Endothelial cell of umbilical vein (primary cell): ENCODE data around the gene PTPN9.
"Not testable (repeated sequence)": the region's sequence is repeated elsewhere in the genome, so short reads cannot be mapped to it uniquely, and the experiment has no call there.

Source experiments
- CTCF ChIP-seq, 2 donors: IDR thresholded peaks; 1 replicate in 1 of 2; 2 replicates in 1 of 2; pipeline ENCODE4 v1.5.1; 2011; ENCODE audit warnings: low read length in 2 of 2, mild to moderate bottlenecking in 2 of 2, moderate library complexity in 2 of 2, control low read depth in 1 of 2, inconsistent platforms in 1 of 2, low read depth in 1 of 2; ENCODE audit not compliant: insufficient read depth in 1 of 2; ENCODE audit errors: extremely low read depth in 1 of 2
- EZH2 ChIP-seq: IDR thresholded peaks from 2 replicates; pipeline ENCODE4 v1.6.1; 2012; ENCODE audit warnings: borderline replicate concordance, low read depth, mild to moderate bottlenecking, moderate library complexity, low read length, inconsistent platforms; ENCODE audit not compliant: severe bottlenecking
- FOS ChIP-seq: IDR thresholded peaks from 2 replicates; pipeline ENCODE4 v1.6.1; 2011; ENCODE audit warnings: mild to moderate bottlenecking, low read length, moderate library complexity, borderline replicate concordance; ENCODE audit not compliant: insufficient read depth
- GATA2 ChIP-seq: IDR thresholded peaks from 2 replicates; pipeline ENCODE4 v1.7.0; 2011; ENCODE audit warnings: low read depth, mild to moderate bottlenecking, moderate library complexity, mixed read lengths, low read length; ENCODE audit not compliant: insufficient read length, insufficient read depth
- JUN ChIP-seq: IDR thresholded peaks from 2 replicates; pipeline ENCODE4 v1.6.1; 2011; ENCODE audit warnings: borderline replicate concordance, low read depth; ENCODE audit not compliant: insufficient read length, insufficient read depth
- MAX ChIP-seq: IDR thresholded peaks from 2 replicates; pipeline ENCODE4 v1.6.1; 2011; ENCODE audit not compliant: insufficient read depth, insufficient read length
- POLR2A ChIP-seq: IDR thresholded peaks from 2 replicates; pipeline ENCODE4 v1.6.1; 2012; ENCODE audit warnings: low read depth, mild to moderate bottlenecking, control low read depth, low read length
- POLR2AphosphoS5 ChIP-seq: IDR thresholded peaks from 2 replicates; pipeline ENCODE4 v1.6.1; 2012; ENCODE audit warnings: low read depth, mild to moderate bottlenecking, control low read depth, low read length, moderate library complexity; ENCODE audit not compliant: insufficient read depth

DNA sequence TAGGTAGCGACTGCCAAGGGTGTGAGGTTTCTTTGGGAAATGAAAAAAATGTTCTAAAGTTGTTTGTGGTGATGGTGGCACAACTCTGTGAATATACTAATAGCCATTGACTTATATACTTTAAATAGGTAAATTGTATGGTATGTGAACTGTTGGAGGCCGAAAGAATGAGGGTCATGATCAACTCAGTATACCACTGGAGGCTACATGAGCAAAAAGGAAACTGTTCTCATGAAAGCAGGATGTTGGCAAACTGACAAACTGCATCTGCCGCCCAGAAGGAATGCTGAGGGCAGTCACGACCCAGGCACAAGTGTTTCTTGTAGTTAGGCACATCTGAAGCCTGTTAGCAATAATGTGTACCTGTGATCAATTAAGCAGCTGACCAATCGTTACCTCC lies 95.6 kb downstream of the PTPN9 start:
- not testable (repeated sequence) for TF ChIP-seq EZH2; CTCF (IDR thresholded peaks at IDR 0.05; ENCODE audit: extremely low read depth in 1 of 2, insufficient read depth in 1 of 2, low read depth in 1 of 2, low read length in 2 of 2); POLR2AphosphoS5; MAX; GATA2; FOS; JUN
- TF ChIP-seq POLR2A: peak; percentile 24
